Lung (tissue), 12 donors: ENCODE data around the gene CA12. TPM values are rescaled to one million over a fixed set of nuclear protein-coding genes. Genes with fewer than 3 reads are reported as not detected.

Experiments
- ATAC-seq: fragments of 200-7000 bp; cut with Tn5 transposase; one replicate; pipeline ENCODE4 v1.9.1; 2020; ENCODE audit warnings: moderate number of reproducible peaks; ENCODE audit not compliant: insufficient read depth, low FRiP score
- DNase-seq, 3 donors: peaks; one replicate each; pipeline ENCODE4 v3.0.0-alpha.2; 2013 to 2017
- H3K27ac ChIP-seq, 2 donors: one replicate each; pipeline ENCODE4 v1.5.1; 2013; ENCODE audit warnings: mild to moderate bottlenecking in 2 of 2, moderate library complexity in 2 of 2, control low read depth in 1 of 2, inconsistent platforms in 1 of 2, low read depth in 1 of 2, low read length in 1 of 2
- H3K27me3 ChIP-seq, 3 donors: one replicate each; pipeline ENCODE4 v1.5.1; 2013; ENCODE audit warnings: low read length in 2 of 3; ENCODE audit not compliant: control insufficient read depth in 3 of 3, insufficient read depth in 3 of 3
- H3K36me3 ChIP-seq, 4 donors: one replicate each; pipeline ENCODE4 v1.5.1; 2013; ENCODE audit warnings: low read length in 4 of 4, mild to moderate bottlenecking in 1 of 4, moderate library complexity in 1 of 4; ENCODE audit not compliant: control insufficient read depth in 4 of 4, insufficient read depth in 4 of 4
- H3K4me1 ChIP-seq, 5 donors: one replicate each; pipeline ENCODE4 v1.5.1; 2013; ENCODE audit warnings: low read length in 5 of 5, mild to moderate bottlenecking in 2 of 5, moderate library complexity in 1 of 5; ENCODE audit not compliant: control insufficient read depth in 5 of 5, insufficient read depth in 5 of 5
- H3K4me3 ChIP-seq: one replicate; pipeline ENCODE4 v1.5.1; 2013; ENCODE audit warnings: mild to moderate bottlenecking, control low read depth, moderate library complexity
- H3K9ac ChIP-seq, 2 donors: one replicate each; pipeline ENCODE4 v1.5.1; 2013; ENCODE audit warnings: low read length in 2 of 2, control low read depth in 1 of 2; ENCODE audit not compliant: insufficient read depth in 1 of 2
- H3K9me3 ChIP-seq, 4 donors: one replicate each; pipeline ENCODE4 v1.5.1; 2013; ENCODE audit warnings: low read length in 3 of 4, mild to moderate bottlenecking in 1 of 4, moderate library complexity in 1 of 4; ENCODE audit not compliant: control insufficient read depth in 4 of 4, insufficient read depth in 3 of 4
- WGBS, 2 donors: extraction: QIAGEN DNeasy Blood & Tissue Kit; methylation state at CpG; one replicate each; pipeline ENCODE4 v1.1.7; 2013; 5-methylcytosine and 5-hydroxymethylcytosine counted together
- polyA plus RNA-seq, 2 donors: library from polyadenylated mRNA; stranded (reverse); fragments of 200-250 nt; gene quantifications; one replicate each; pipeline ENCODE4 v1.2.1, GENCODE V29; 2013
- total RNA-seq, 2 donors: library from RNA; depleted of rRNA in 1 of 2; stranded (reverse); fragments of >200 nt in 1 of 2; gene quantifications; one replicate each; pipeline ENCODE4 v1.2.1, GENCODE V29; 2014 to 2021
- TF ChIP-seq, protein P1 (sequence below): IDR thresholded peaks from 2 replicates; pipeline ENCODE4 v1.5.1; 2012; ENCODE audit warnings: mild to moderate bottlenecking; ENCODE audit errors: control extremely low read depth, extremely low read depth
- donor health status: control.
- donor health status: control.
- donor health status: Bipolar disorder and iron deficiency.
- donor health status: healthy.
- donor health status: DM: yes; HTN: yes; CAD: no.

CA12 gene
- total and polyA plus RNA-seq, 4 donors: 2.2 to 46.8 (median 5.8) TPM

DNA sequence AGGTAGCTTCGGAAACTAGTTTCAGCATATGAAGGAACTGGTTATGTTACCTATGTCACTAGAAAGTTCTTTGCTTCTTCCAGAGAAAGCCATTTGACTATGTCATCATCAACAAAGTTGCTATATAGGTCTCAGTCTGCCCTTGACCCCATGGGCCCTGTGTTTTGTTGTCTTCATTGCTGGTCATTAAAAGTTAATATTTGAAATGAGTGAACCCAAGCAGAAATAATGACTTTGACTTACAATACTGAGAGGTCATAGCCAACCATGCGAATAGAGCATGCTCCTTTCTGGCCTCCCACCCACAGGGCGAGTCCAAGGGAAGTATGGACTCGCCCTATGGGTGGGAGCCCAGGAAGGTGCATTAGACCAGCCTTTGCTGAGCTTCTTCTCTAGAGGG, 63.3 kb downstream of the CA12 start:
- Histone ChIP-seq H3K36me3 (no peaks in the 10 kb centered on the region), H3K27ac (no peak overlapping the region), H3K9ac (no peak overlapping the region), H3K27me3 (no peaks in the 10 kb centered on the region), H3K9me3 (no peaks in the 10 kb centered on the region), H3K4me1 (no peaks in the 10 kb centered on the region), H3K4me3 (no peak overlapping the region)
- WGBS, 2 donors: 96 to 98% methylated on average over 4 of the region's 4 CpGs
- ATAC-seq: no peak
- TF ChIP-seq, protein P1, sequence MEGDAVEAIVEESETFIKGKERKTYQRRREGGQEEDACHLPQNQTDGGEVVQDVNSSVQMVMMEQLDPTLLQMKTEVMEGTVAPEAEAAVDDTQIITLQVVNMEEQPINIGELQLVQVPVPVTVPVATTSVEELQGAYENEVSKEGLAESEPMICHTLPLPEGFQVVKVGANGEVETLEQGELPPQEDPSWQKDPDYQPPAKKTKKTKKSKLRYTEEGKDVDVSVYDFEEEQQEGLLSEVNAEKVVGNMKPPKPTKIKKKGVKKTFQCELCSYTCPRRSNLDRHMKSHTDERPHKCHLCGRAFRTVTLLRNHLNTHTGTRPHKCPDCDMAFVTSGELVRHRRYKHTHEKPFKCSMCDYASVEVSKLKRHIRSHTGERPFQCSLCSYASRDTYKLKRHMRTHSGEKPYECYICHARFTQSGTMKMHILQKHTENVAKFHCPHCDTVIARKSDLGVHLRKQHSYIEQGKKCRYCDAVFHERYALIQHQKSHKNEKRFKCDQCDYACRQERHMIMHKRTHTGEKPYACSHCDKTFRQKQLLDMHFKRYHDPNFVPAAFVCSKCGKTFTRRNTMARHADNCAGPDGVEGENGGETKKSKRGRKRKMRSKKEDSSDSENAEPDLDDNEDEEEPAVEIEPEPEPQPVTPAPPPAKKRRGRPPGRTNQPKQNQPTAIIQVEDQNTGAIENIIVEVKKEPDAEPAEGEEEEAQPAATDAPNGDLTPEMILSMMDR: no peak
- DNase-seq: no peak

DNA sequence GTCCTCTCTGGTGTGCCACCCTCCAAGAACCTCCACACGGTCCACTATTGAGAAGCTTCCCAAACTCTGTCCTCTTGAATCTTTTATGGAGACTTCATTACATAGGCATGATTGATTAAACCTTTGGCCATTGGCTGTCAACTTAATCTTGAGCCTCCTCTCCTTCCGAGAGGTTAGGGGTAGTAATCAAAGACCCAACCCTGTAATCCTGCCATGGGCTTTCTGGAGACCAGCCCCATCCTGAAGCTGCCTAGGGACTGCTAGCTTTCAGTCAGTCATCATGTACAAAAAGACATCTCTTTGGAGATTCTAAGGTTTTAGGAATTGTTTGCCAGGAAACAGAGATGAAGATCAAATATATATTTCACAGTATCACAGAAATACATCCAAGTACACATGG, 67.2 kb downstream of the CA12 start:
- TF ChIP-seq, protein P1: no peak
- Histone ChIP-seq H3K4me3 (no peak overlapping the region), H3K27ac (no peak overlapping the region), H3K9ac (no peak overlapping the region), H3K9me3 (no peaks in the 10 kb centered on the region), H3K27me3 (no peaks in the 10 kb centered on the region), H3K4me1 (no peaks in the 10 kb centered on the region), H3K36me3 (no peaks in the 10 kb centered on the region)
- ATAC-seq (no peak), DNase-seq (no peak)
- 51 to 78% methylated on average over 2 of the region's 2 CpGs for WGBS, 2 donors

DNA sequence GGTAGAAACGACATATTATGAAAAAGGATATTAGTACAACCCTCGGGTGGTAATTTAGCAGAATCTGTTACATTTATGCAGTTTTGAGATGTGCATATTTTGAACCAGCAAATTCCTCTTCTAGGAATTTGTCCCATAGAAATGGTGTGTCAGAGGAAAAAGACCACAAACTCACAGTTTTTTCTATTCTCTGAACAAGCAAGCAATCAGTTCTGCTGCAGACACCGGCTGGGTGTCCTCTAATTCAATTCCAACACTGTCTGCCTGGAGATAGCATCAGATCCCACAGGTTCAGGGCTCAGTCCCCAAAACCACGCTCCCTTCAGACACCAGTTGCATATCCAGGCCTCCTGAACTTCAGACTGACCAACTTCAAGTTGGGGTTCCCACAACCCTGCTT, 67.8 kb downstream of the CA12 start:
- no peak overlapping the region for H3K27ac ChIP-seq
- H3K4me3 ChIP-seq: no peak overlapping the region
- 84 to 88% methylated on average over 4 of the region's 4 CpGs for WGBS, 2 donors
- no peaks in the 10 kb centered on the region for H3K27me3 ChIP-seq
- H3K36me3 ChIP-seq: no peaks in the 10 kb centered on the region
- TF ChIP-seq, protein P1: no peak
- ATAC-seq (no peak), DNase-seq (no peak)
- H3K4me1 ChIP-seq: no peaks in the 10 kb centered on the region
- no peaks in the 10 kb centered on the region for H3K9me3 ChIP-seq
- H3K9ac ChIP-seq: no peak overlapping the region

DNA sequence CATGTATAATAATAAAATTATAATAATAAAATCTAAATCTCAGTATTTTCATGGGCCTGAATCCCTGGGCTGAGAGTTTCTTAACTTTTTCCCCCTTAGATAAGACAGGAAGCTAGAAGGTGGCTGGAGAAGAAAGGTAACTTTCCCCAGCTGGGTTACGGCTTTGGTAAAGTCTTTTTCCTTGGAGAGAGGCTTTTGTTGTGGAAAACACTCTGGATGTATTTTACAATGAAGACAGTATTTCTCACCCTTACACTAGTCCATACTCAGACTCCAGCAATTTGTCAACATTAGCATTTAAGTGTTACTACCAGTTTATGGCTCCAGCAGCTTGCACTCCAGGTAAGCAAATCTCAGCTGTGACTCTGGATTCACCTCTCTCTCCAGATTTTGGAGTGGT, 69.4 kb downstream of the CA12 start:
- DNase-seq (no peak), ATAC-seq (no peak)
- TF ChIP-seq, protein P1: no peak
- WGBS, 2 donors: 100% methylated on average over 1 of the region's 1 CpG
- Histone ChIP-seq H3K27me3 (no peaks in the 10 kb centered on the region), H3K9ac (no peak overlapping the region), H3K4me1 (no peaks in the 10 kb centered on the region), H3K36me3 (no peaks in the 10 kb centered on the region), H3K27ac (no peak overlapping the region), H3K4me3 (no peak overlapping the region), H3K9me3 (no peaks in the 10 kb centered on the region)
